H1 (cell line): ENCODE results near the gene NCLN. TPM values are rescaled to one million over a fixed set of nuclear protein-coding genes. Genes with fewer than 3 reads are reported as not detected.

Source experiments
- CTCF ChIA-PET: fragments of 300-600 bp; sonication (Branson Sonifier 250); formaldehyde crosslinking; loops from one replicate; lab custom pipeline; 2021; ENCODE audit not compliant: partially characterized antibody; lab: Charles Lee
- POLR2A ChIA-PET: fragments of 300-600 bp; sonication (Branson Sonifier 250); formaldehyde crosslinking; loops from one replicate; lab custom pipeline; 2021; ENCODE audit warnings: inconsistent platforms; ENCODE audit not compliant: partially characterized antibody; lab: Charles Lee
- DNase-seq, 2 experiments: peaks; one replicate each; pipeline versions ENCODE4 v3.0.0 to v3.0.0-alpha.2; 2010 to 2022; ENCODE audit warnings: low spot score in 2 of 2, low read depth in 1 of 2, mixed read lengths in 1 of 2
- FAIRE-seq: peaks from 2 replicates; lab custom pipeline; 2011; peaks lifted over from hg19 to GRCh38; lab: Jason Lieb, UNC
- H2AFZ ChIP-seq: 2 replicates; pipeline ENCODE4 v1.8.1; 2012; ENCODE audit warnings: low read length, inconsistent platforms
- H2AK5ac ChIP-seq: 2 replicates; pipeline ENCODE4 v1.6.1; 2013; ENCODE audit warnings: low read depth, low read length
- H2BK120ac ChIP-seq: replicated peaks from 2 replicates; pipeline ENCODE3; 2013; ENCODE audit warnings: low read depth, low read length, inconsistent platforms
- H2BK12ac ChIP-seq: 2 replicates; pipeline ENCODE4 v1.6.1; 2013; ENCODE audit warnings: low read depth, low read length
- H2BK15ac ChIP-seq: 2 replicates; pipeline ENCODE4 v1.6.1; 2013; ENCODE audit warnings: low read length
- H2BK20ac ChIP-seq: 2 replicates; pipeline ENCODE4 v1.6.1; 2013; ENCODE audit warnings: low read length
- H2BK5ac ChIP-seq: 2 replicates; pipeline ENCODE4 v1.6.1; 2013; ENCODE audit warnings: low read depth, low read length
- H3K14ac ChIP-seq: 2 replicates; pipeline ENCODE4 v1.6.1; 2013; ENCODE audit warnings: inconsistent platforms; ENCODE audit not compliant: insufficient read length
- H3K18ac ChIP-seq: 2 replicates; pipeline ENCODE4 v1.6.1; 2013; ENCODE audit warnings: low read length; ENCODE audit errors: extremely low read depth
- H3K23ac ChIP-seq: 2 replicates; pipeline ENCODE4 v1.6.1; 2013; ENCODE audit warnings: inconsistent platforms; ENCODE audit not compliant: insufficient read length
- H3K23me2 ChIP-seq: 2 replicates; pipeline ENCODE4 v1.6.1; 2013; ENCODE audit warnings: low read depth, low read length
- H3K27ac ChIP-seq: 2 replicates; pipeline ENCODE4 v1.6.1; 2011; ENCODE audit warnings: low read depth, low read length, inconsistent platforms
- H3K27me3 ChIP-seq, 4 experiments: replicated peaks in 1 of 4; 1 replicate in 1 of 4; 2 replicates in 3 of 4; pipeline versions ENCODE4 v1.6.1 to v1.8.1; 2011 to 2013; ENCODE audit warnings: low read length in 3 of 4, mild to moderate bottlenecking in 3 of 4, inconsistent platforms in 2 of 4, mixed read lengths in 2 of 4, moderate library complexity in 1 of 4; ENCODE audit not compliant: control insufficient read depth in 3 of 4, insufficient read depth in 3 of 4; ENCODE audit errors: extremely low read depth in 1 of 4
- H3K36me3 ChIP-seq, 4 experiments: 2 replicates each; pipeline versions ENCODE4 v1.6.1 to v1.8.1; 2011 to 2013; ENCODE audit warnings: mild to moderate bottlenecking in 4 of 4, low read length in 3 of 4, moderate library complexity in 2 of 4, control low read depth in 1 of 4, inconsistent platforms in 1 of 4; ENCODE audit not compliant: insufficient read depth in 4 of 4, control insufficient read depth in 2 of 4
- H3K4ac ChIP-seq: replicated peaks from 2 replicates; pipeline ENCODE3; 2013; ENCODE audit warnings: low read length, low read depth, mixed read lengths, inconsistent platforms; ENCODE audit not compliant: insufficient read length
- H3K4me1 ChIP-seq, 4 experiments: replicated peaks in 1 of 4; 1 replicate in 1 of 4; 2 replicates in 3 of 4; pipeline versions ENCODE4 v1.6.1 to v1.8.1; 2011 to 2013; ENCODE audit warnings: low read length in 3 of 4, inconsistent platforms in 2 of 4, mixed read lengths in 1 of 4; ENCODE audit not compliant: insufficient read depth in 4 of 4, control insufficient read depth in 3 of 4
- H3K4me2 ChIP-seq, 2 experiments: 2 replicates each; pipeline versions ENCODE4 v1.6.1 to v1.8.1; 2011 to 2013; ENCODE audit warnings: low read depth in 2 of 2, low read length in 2 of 2, control low read depth in 1 of 2, inconsistent platforms in 1 of 2, mild to moderate bottlenecking in 1 of 2; ENCODE audit not compliant: insufficient read depth in 1 of 2
- H3K4me3 ChIP-seq, 4 experiments: fragments of 200-600, 300-600 bp in 1 of 4; sonication (generic), shearing (Covaris generic), sonication (Bioruptor Twin) in 1 of 4; 2 replicates each; pipeline versions ENCODE4 v1.5.1 to v1.8.1; 2011 to 2016; ENCODE audit warnings: low read length in 4 of 4, low read depth in 3 of 4, control low read depth in 2 of 4, inconsistent platforms in 2 of 4, mild to moderate bottlenecking in 2 of 4, mixed read lengths in 1 of 4, moderate library complexity in 1 of 4; ENCODE audit not compliant: insufficient read depth in 2 of 4; ENCODE audit errors: extremely low read depth in 1 of 4
- H3K56ac ChIP-seq: replicated peaks from 2 replicates; pipeline ENCODE3; 2013; ENCODE audit warnings: low read depth, mild to moderate bottlenecking, mixed read lengths, low read length, inconsistent platforms; ENCODE audit not compliant: insufficient read length
- H3K79me1 ChIP-seq: 2 replicates; pipeline ENCODE4 v1.6.1; 2013; ENCODE audit warnings: low read depth, low read length, control low read depth
- H3K79me2 ChIP-seq, 2 experiments: 2 replicates each; pipeline versions ENCODE4 v1.6.1 to v1.8.1; 2012 to 2013; ENCODE audit warnings: low read length in 2 of 2, mild to moderate bottlenecking in 2 of 2, inconsistent platforms in 1 of 2; ENCODE audit not compliant: insufficient read depth in 2 of 2, control insufficient read depth in 1 of 2
- H3K9ac ChIP-seq, 4 experiments: replicated peaks in 1 of 4; 1 replicate in 1 of 4; 2 replicates in 3 of 4; pipeline versions ENCODE4 v1.6.1 to v1.8.1; 2011 to 2013; ENCODE audit warnings: low read depth in 3 of 4, low read length in 3 of 4, control low read depth in 2 of 4, mild to moderate bottlenecking in 2 of 4, moderate library complexity in 2 of 4, inconsistent platforms in 1 of 4; ENCODE audit errors: extremely low read depth in 1 of 4
- H3K9me3 ChIP-seq, 2 experiments: 2 replicates each; pipeline versions ENCODE4 v1.6.1 to v1.8.1; 2012 to 2013; ENCODE audit warnings: mild to moderate bottlenecking in 2 of 2, moderate library complexity in 2 of 2, control low read depth in 1 of 2, inconsistent platforms in 1 of 2, low read depth in 1 of 2, low read length in 1 of 2, mixed read lengths in 1 of 2; ENCODE audit not compliant: insufficient read depth in 2 of 2
- H4K20me1 ChIP-seq, 2 experiments: replicated peaks in 1 of 2; 2 replicates each; pipeline versions ENCODE3 to v1.8.1; 2011 to 2013; ENCODE audit warnings: inconsistent platforms in 2 of 2, low read length in 2 of 2, mild to moderate bottlenecking in 1 of 2; ENCODE audit not compliant: insufficient read depth in 2 of 2, control insufficient read depth in 1 of 2
- H4K5ac ChIP-seq: 2 replicates; pipeline ENCODE4 v1.6.1; 2013; ENCODE audit warnings: low read length, low read depth, mixed read lengths, inconsistent platforms; ENCODE audit not compliant: insufficient read length
- H4K8ac ChIP-seq: 2 replicates; pipeline ENCODE4 v1.8.0; 2013; ENCODE audit warnings: mild to moderate bottlenecking, moderate library complexity, low read length, inconsistent platforms; ENCODE audit not compliant: insufficient read depth; ENCODE audit errors: extremely low read depth
- H4K91ac ChIP-seq: replicated peaks from 2 replicates; pipeline ENCODE3; 2013; ENCODE audit warnings: low read length, mixed read lengths, inconsistent platforms; ENCODE audit not compliant: insufficient read length
- POLR2A ChIP-seq, 2 experiments: IDR thresholded peaks; 1 replicate in 1 of 2; 2 replicates in 1 of 2; pipeline ENCODE4 v1.6.1; 2011; ENCODE audit warnings: low read depth in 2 of 2, low read length in 2 of 2, mild to moderate bottlenecking in 2 of 2; ENCODE audit errors: control extremely low read depth in 1 of 2
- POLR2AphosphoS5 ChIP-seq: IDR thresholded peaks from 2 replicates; pipeline ENCODE4 v1.6.1; 2011; ENCODE audit warnings: low read depth, low read length
- POU5F1 ChIP-seq: IDR thresholded peaks from 2 replicates; pipeline ENCODE4 v1.6.1; 2011; ENCODE audit warnings: low read depth, mild to moderate bottlenecking, low read length, moderate library complexity
- RXRA ChIP-seq: IDR thresholded peaks from 2 replicates; pipeline ENCODE4 v1.6.1; 2011; ENCODE audit warnings: low read depth, mild to moderate bottlenecking, low read length, moderate library complexity; ENCODE audit not compliant: insufficient read depth
- TEAD4 ChIP-seq: IDR thresholded peaks from 2 replicates; pipeline ENCODE4 v1.6.1; 2012; ENCODE audit warnings: low read depth, low read length, inconsistent platforms, mixed read lengths
- WGBS, 2 experiments: shearing (Covaris generic) in 1 of 2; methylation state at CpG; one replicate each; pipeline versions ENCODE4 v1.1.6 to v1.1.7; 2013 to 2015; ENCODE audit warnings: low lambda C conversion rate in 2 of 2, mixed read lengths in 2 of 2, inconsistent platforms in 1 of 2, low coverage in 1 of 2, missing lambda C conversion rate in 1 of 2; ENCODE audit not compliant: insufficient replicate concordance in 2 of 2, insufficient coverage in 1 of 2, insufficient read length in 1 of 2; ENCODE audit errors: extremely low coverage in 1 of 2, missing lambda C conversion rate in 1 of 2; 5-methylcytosine and 5-hydroxymethylcytosine counted together
- polyA plus RNA-seq, 7 experiments: library from polyadenylated mRNA; depleted of rRNA in 3 of 7; stranded (reverse) in 5 of 7; unstranded in 2 of 7; fragments of >200 nt in 5 of 7; fragments of 200-250 nt in 2 of 7; gene quantifications; 1 replicate in 5 of 7; 2 replicates in 1 of 7; 4 replicates in 1 of 7; pipeline versions ENCODE4 v1.2.1 to v1.2.3, GENCODE V29; 2011 to 2013; ENCODE audit warnings: missing spikeins in 2 of 7, mixed read lengths in 2 of 7
- total RNA-seq: library from RNA; stranded (reverse); fragmentation: NEBNext Ultra II Directional; extraction: Animal tissue kit (Norgen Biotek cat#: 25700); gene quantifications from 2 replicates; pipeline ENCODE4 v1.2.1, GENCODE V29; 2021
- TF ChIP-seq, protein P1 (sequence below): IDR thresholded peaks from 2 replicates; pipeline ENCODE4 v1.6.1; 2011; ENCODE audit warnings: low read length, improper control_type of control experiment

Gene NCLN
- total and polyA plus RNA-seq, 2 of the 8 experiments (the other 6 are each of a cell fraction or from before 2014, with no cell fraction given) = 89.2 to 103 TPM

DNA sequence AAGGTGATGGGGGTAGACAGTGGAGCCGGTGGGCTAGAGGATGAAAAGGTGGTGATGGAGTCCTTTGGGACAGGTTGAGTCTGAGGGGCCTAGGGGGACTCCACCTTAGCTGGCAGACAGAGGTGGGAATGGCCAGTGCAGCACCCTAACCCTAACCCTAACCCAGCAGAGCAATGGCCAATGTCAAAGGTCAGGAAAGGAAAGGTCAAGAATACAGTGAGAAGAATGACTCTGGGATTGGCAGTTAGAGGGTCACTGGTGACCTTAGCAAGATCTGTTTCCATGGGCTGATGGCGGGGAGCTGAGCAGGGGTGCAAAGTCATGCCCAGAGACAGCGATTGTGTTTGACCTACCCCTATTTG is 33.3 kb upstream of the NCLN start:
- WGBS, 2 experiments = 90% methylated on average over 3 of the region's 3 CpGs; no CpG with 5 or more reads in 1 of the 2 experiments
- Histone ChIP-seq H2AK5ac (no peak overlapping the region), H4K91ac (no peak overlapping the region), H3K27ac (no peak overlapping the region), H4K5ac (no peak overlapping the region), H4K8ac (no peak overlapping the region), H3K27me3 (no peaks in the 10 kb centered on the region; a peak in 1 of 7 replicates), H3K18ac (no peak overlapping the region), H2BK120ac (no peak overlapping the region), H3K36me3 (no peaks in the 10 kb centered on the region; a peak in 1 of 8 replicates), H3K4ac (no peak overlapping the region), H3K14ac (no peak overlapping the region), H3K4me2 (no peak overlapping the region), H3K9me3 (no peaks in the 10 kb centered on the region), H4K20me1 (peaks cover 0 to 14% of the 10 kb centered on the region in 2 experiments), H3K4me3 (no peak overlapping the region), H2BK5ac (no peak overlapping the region), H2AFZ (no peak overlapping the region), H3K79me1 (no peaks in the 10 kb centered on the region; the same call in 1 of the 2 replicates), H3K56ac (no peak overlapping the region), H2BK20ac (no peak overlapping the region), H3K9ac (no peak overlapping the region), H3K23ac (no peak overlapping the region), H3K23me2 (peaks cover 15% of the 10 kb centered on the region; the same call in 1 of the 2 replicates), H3K4me1 (peaks cover 0 to 9% (median 2%) of the 10 kb centered on the region in 4 experiments; a peak in 1 of 7 replicates), H2BK15ac (no peak overlapping the region), H3K79me2 (no peaks in the 10 kb centered on the region), H2BK12ac (peak overlapping the region; percentile 19; the same call in 1 of the 2 replicates)
- CTCF ChIA-PET = interaction anchor here (0.7 to 2.6 kb wide), 5 partner anchors 10 to 202 kb away, joined by 3 to 23 read pairs (median 3); no protein-coding TSS in a partner anchor
- FAIRE-seq = no peak
- no peak for DNase-seq
- POLR2A ChIA-PET = no interaction called here
- TF ChIP-seq, protein P1, sequence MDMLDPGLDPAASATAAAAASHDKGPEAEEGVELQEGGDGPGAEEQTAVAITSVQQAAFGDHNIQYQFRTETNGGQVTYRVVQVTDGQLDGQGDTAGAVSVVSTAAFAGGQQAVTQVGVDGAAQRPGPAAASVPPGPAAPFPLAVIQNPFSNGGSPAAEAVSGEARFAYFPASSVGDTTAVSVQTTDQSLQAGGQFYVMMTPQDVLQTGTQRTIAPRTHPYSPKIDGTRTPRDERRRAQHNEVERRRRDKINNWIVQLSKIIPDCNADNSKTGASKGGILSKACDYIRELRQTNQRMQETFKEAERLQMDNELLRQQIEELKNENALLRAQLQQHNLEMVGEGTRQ = no peak
- TF ChIP-seq POLR2A (IDR thresholded peaks at IDR 0.05; ENCODE audit: control extremely low read depth in 1 of 2, low read depth in 2 of 2, low read length in 2 of 2) (no peak), TEAD4 (no peak), POLR2AphosphoS5 (no peak), POU5F1 (no peak), RXRA (no peak)
